Measurements from ENCODE around the gene FMO4.

DNA sequence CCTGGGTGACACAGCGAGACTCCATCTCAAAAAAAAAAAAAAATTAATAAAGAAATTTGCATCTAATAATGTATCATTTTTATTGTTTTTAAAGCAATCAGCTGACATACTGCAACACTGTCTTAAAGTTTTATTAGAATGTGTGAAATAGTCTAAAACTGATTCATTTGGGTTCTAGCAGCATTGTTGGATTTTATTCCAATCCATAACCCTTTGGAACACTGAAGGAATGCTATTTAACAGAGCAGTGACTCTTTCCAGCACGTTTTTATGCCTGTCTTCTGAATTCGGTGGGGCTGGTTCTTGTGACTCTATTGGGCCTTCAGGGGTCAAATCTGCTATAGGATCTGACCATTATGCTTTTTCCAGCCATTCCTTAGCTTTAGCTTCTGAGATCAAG, 18.2 kb upstream of the FMO4 start:
- TF ChIP-seq, protein P1, sequence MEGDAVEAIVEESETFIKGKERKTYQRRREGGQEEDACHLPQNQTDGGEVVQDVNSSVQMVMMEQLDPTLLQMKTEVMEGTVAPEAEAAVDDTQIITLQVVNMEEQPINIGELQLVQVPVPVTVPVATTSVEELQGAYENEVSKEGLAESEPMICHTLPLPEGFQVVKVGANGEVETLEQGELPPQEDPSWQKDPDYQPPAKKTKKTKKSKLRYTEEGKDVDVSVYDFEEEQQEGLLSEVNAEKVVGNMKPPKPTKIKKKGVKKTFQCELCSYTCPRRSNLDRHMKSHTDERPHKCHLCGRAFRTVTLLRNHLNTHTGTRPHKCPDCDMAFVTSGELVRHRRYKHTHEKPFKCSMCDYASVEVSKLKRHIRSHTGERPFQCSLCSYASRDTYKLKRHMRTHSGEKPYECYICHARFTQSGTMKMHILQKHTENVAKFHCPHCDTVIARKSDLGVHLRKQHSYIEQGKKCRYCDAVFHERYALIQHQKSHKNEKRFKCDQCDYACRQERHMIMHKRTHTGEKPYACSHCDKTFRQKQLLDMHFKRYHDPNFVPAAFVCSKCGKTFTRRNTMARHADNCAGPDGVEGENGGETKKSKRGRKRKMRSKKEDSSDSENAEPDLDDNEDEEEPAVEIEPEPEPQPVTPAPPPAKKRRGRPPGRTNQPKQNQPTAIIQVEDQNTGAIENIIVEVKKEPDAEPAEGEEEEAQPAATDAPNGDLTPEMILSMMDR (IDR thresholded peaks at IDR 0.05; ENCODE audit: low read depth, low read length, poor library complexity, severe bottlenecking) = no peak
- no peak for TF ChIP-seq EZH2phosphoT487 (IDR thresholded peaks at IDR 0.05; ENCODE audit: borderline replicate concordance, low read length)

Data from DOHH2 (cell line).